ENCODE data around the gene CORO2B. TPM values are rescaled to one million over a fixed set of nuclear protein-coding genes. Genes with fewer than 3 reads are reported as not detected.

The CORO2B gene
- total RNA-seq, 1 experiment from 2014 or later, result 20.3 TPM

DNA sequence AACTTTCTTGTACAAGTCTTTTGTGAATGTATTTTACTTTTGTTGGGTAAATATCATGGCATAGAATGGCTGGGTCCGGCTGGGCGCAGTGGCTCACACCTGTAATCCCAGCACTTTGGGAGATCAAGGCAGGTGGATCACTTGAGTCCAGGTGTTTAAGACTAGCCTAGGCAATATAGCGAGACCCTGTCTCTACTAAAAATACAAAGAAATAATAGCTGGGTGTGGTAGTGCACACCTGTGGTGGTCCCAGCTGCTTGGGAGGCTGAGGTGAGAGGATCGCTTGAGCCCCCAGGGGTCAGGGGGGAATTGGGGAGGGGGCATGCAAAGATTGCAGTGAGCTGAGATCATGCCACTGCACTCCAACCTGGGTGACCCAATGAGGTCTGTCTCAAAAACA lies 189.0 kb downstream of the CORO2B start:
- DNase-seq (ENCODE audit: low read depth), result no peak

DNA sequence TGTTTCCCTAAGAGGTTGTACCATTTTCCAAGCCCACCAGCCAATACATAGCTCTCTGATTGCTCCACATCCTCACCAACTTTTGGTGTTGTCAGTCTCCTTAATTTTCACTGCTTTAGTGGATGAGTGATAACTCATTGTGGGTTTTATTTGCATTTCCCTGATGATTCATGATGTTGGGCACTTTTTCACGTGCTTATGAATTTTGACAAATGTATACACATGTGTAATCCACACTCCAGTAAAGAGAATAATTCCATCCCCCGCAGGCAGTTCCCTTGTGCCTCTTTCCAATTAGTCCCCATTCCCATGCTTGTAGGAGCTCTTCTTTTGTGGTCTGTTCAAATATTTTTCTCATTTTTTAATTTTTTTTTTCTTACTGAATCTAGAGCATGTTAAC lies 189.5 kb downstream of the CORO2B start:
- DNase-seq (ENCODE audit: low read depth), result peak; percentile 84

DNA sequence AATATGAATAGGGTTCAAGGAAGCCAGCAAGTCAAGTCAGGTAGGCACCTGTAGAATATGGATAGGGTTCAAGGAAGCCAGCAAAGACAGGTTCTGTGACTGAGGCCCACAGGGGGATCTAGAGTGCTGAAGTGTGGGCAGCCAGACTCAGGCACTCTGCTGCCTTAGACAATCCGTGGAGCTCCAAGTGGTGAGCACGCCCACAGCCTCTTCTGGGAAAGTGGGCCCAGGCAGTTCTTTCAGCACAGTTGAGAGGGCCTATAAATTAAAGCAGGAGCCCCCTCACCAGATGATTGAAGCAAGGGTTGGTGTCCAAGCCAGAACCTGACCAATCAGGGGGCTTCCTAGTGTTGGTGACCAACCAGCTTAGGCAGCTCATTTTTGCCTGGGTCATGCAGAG lies 190.9 kb downstream of the CORO2B start:
- DNase-seq (ENCODE audit: low read depth), result no peak

DNA sequence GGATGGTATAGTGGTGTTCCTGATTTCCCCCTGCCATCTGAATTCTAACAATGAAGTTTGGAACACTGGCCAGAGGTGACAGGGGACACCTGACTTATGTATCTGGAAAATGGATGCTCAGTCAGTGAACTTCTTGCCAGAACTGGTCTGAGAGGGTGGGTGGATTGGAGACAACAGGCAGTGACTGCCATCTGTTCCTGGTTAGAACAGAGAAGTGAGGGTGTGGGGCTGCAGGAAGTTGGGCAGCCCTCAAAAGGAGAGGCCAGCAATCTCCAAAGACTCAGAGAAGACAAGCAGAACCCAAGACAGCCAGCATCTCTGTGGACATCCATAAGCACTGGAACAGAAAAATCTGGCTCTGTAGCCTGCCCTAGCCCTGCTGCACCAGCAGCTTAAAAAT lies 191.4 kb downstream of the CORO2B start:
- no peak for DNase-seq (ENCODE audit: low read depth)

DNA sequence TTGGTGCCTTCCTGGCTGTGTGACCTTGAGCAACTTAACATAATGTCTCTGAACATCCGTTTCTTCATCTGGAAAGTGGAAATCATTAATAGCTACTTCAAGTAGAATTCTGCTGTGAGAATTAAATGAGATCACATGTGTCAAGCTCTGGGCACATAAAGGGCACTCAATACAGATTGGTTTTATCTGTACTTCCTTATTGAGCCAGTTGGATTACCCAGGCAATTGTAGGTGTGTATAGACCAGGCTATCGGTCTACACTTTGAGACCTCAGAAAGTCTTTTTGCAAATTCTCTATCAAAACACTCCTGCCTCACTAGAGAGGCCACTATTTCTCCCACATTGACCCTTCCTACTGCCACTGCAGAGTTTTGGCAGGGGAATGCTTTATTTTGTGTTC lies 194.2 kb downstream of the CORO2B start:
- no peak for DNase-seq (ENCODE audit: low read depth)

DNA sequence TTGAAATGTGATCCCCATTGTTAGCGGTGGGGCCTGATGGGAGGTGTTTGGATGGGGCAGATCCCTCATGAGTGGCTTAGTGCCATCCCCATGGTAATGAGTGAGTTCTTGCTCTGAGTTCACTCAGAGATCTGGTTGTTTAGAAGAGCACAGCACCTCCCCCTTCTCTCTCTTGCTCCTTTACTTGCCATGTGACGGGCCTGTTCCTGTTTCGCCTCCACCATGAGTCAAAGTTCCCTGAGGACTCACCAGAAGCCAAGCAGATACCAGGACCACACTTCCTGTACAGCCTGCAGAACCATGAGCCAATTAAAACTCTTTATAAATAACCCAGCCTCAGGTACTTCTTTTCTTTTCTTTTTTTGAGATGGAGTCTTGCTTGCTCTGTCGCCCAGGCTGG lies 195.3 kb downstream of the CORO2B start:
- no peak for DNase-seq (ENCODE audit: low read depth)

DNA sequence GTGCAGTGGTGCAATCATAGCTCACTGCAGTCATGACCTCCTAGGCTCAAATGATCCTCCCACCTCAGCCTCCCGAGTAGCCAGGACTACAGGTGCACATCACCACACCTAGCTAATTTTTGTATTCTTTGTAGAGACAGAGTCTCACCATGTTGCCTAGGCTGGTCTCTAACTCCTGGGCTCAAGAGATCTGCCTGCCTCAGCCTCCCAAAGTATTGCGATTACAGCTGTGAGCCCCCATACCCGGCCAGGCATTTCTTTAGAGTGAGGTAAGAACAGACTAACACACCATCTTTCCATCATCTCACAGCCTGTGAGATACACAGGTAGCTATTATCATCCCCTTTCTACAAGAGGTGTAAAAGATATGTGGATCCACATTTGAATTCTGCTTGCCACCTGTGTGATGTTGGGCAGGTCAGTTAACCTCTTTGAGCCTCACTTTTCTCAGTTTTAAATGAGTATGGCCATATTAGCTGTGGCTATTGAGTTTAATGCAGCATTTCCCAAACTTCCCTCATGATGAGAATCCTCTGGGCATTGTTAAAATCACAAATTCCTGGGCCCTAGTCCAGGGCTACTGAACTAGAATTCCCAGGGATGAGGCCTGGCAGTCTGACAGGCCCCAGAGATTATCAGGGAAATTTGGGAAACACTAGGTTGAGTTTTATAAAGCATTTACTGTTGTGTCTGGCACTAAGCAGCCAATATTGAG lies 195.9 kb downstream of the CORO2B start:
- DNase-seq (ENCODE audit: low read depth), result no peak

DNA sequence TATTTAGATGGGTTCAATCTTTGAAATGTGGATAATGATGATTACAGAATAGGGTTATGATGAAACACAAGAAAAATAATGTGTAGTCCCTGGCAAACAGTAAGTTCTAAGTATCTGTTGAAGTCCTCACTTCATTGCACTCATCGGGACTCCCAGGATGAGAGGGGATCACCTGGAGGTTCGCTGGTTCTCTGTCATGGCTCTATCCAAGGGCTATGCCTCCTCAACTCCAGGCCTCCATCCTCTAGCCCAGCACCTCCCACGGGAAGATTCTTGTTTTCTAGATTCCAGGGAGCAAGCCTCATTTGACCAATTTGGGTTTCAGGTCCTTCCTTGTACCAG lies 196.4 kb downstream of the CORO2B start:
- no peak for DNase-seq (ENCODE audit: low read depth)

DNA sequence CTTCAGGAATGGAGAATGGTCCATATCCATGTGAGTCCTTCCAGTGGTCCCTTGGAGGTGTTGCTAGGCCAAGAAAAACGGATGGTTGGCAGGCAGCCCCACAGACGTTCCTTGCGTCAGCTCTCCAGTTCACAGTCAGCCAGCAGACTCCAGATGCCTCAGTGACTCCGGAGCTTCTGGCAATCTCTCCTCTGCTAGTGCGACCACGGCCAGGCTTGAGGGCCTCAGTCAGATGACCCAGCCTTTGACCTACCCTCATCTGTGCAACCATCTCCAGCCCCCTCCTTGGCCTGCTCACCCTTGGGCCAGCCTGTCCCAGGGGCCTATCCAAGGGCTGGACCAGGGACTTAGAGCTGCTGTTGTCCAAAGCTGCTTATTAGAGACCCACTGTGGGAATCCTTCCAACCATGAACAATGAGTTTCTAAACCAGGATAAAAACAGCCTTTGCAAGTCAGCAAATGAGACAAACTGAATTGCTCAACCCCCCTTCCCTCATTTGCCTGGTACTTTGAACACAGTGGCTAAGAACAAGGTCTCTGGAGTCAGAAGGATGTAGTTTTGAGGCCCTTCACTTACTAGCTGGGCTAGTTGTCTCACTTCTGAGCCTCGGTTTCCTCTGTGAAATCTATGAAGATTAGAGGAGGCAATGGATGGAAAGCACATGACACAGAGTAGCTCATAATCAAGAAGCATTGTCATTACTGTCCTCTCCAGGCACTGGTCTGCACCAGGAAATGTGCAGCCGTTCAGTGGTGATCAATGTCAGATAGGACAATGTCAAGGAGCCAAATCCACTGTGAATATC lies 197.1 kb downstream of the CORO2B start:
- DNase-seq (ENCODE audit: low read depth), result no peak

DNA sequence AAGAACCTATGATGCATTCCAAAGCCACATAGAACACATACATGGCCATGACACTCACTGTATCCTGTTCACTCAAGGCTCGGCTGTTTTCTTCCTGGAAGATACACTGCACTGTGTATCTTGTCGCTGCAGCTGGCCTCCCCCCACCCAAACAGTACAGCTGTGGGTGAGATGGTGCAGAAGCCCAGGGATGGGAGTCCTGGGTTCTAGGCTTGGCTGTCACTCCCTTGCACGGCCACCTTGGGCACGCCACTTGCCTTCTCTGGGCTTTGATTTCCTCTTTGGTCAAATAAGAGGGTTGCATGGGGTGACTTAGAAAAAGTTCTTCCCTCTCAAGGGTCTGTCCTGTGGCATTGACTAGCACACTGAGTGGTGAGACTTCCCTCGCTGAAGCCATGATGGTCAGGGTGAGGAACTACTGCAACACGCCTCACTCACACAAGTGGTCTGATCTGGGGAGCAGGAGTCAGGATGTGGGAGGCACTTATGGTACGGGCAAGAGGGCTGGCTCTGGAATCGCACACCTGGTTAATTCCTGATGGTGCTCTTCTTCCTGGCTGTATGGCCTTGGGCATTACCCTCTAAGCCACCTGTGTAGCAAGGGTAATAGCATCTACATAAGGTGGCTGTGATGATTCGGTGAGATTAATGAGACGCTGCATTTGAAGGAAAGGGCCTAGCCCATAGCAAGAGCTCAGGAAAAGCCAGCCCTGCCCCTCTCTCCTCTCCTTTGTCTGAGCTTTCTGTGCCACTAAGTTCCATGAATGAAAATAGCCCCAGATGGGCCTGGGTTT lies 197.9 kb downstream of the CORO2B start:
- no peak for DNase-seq (ENCODE audit: low read depth)

Other genes with a start within 250 kb of the CORO2B start
- gene ITGA11, start 146.8 kb upstream of the CORO2B start, total RNA-seq (2014; rRNA removed), result 14.6 and 22.0 TPM in 2 replicates
- gene ANP32A, start 241.9 kb downstream of the CORO2B start, total RNA-seq (2014; rRNA removed), result 70.7 and 86.2 TPM in 2 replicates